Progenitor cell of endocrine pancreas (in vitro differentiated cells): ENCODE measurements around the gene EFEMP1. TPM values are rescaled to one million over a fixed set of nuclear protein-coding genes. Genes with fewer than 3 reads are reported as not detected.
"Not testable (repeated sequence)": the region's sequence is repeated elsewhere in the genome, so short reads cannot be mapped to it uniquely, and the experiment has no call there.

Experiments
- DNase-seq: peaks from one replicate; pipeline ENCODE4 v3.0.0; 2021; ENCODE audit warnings: low spot score; ENCODE audit not compliant: unreplicated experiment
- H3K27ac Mint-ChIP-seq: 2 replicates; pipeline ENCODE4 v1.8.0; 2021; ENCODE audit warnings: mild to moderate bottlenecking, moderate library complexity, mixed read lengths
- H3K27me3 Mint-ChIP-seq: 2 replicates; pipeline ENCODE4 v1.8.0; 2021; ENCODE audit warnings: mixed read lengths
- H3K36me3 Mint-ChIP-seq: 2 replicates; pipeline ENCODE4 v1.8.0; 2022; ENCODE audit warnings: mixed read lengths; ENCODE audit not compliant: insufficient read depth
- H3K4me1 Mint-ChIP-seq: 2 replicates; pipeline ENCODE4 v1.8.0; 2021; ENCODE audit warnings: low read depth, mixed read lengths
- H3K4me3 Mint-ChIP-seq: 2 replicates; pipeline ENCODE4 v1.8.0; 2021; ENCODE audit warnings: low read depth, mild to moderate bottlenecking, moderate library complexity, mixed read lengths
- H3K9me3 Mint-ChIP-seq: 2 replicates; pipeline ENCODE4 v1.8.0; 2021; ENCODE audit warnings: low read depth, mixed read lengths
- CTCF ChIP-seq: fragments of 200-600 bp; sonication (generic); IDR thresholded peaks from one replicate; pipeline ENCODE4 v1.5.0; 2021; ENCODE audit warnings: antibody characterized with exemption, mild to moderate bottlenecking; ENCODE audit not compliant: unreplicated experiment
- total RNA-seq: library from RNA; stranded (reverse); gene quantifications from 2 replicates; pipeline ENCODE4 v1.2.1, GENCODE V29; 2021

Gene EFEMP1
- total RNA-seq, 1 donor from 2014 or later: 37.6 TPM

GRCh38 chr2:55840460-55840859, 83.1 kb downstream of the EFEMP1 start:
- TF ChIP-seq CTCF: no peak

GRCh38 chr2:55839182-55839819, 84.3 kb downstream of the EFEMP1 start:
- TF ChIP-seq CTCF: no peak
- peaks cover 13% of the 10 kb centered on the region for H3K4me1 Mint-ChIP-seq
- H3K36me3 Mint-ChIP-seq: peaks cover 16% of the 10 kb centered on the region
- no peak for DNase-seq
- no peaks in the 10 kb centered on the region for H3K27me3 Mint-ChIP-seq
- no peak overlapping the region for H3K4me3 Mint-ChIP-seq
- H3K9me3 Mint-ChIP-seq: peaks cover 22% of the 10 kb centered on the region
- H3K27ac Mint-ChIP-seq: peak overlapping the region; percentile 90

More at GRCh38 chr2:55840460-55840859, 83.1 kb downstream of the EFEMP1 start:
- peaks cover 12% of the 10 kb centered on the region for H3K36me3 Mint-ChIP-seq
- peaks cover 20% of the 10 kb centered on the region for H3K9me3 Mint-ChIP-seq
- H3K4me3 Mint-ChIP-seq: no peak overlapping the region
- H3K27ac Mint-ChIP-seq: no peak overlapping the region
- no peaks in the 10 kb centered on the region for H3K27me3 Mint-ChIP-seq
- H3K4me1 Mint-ChIP-seq: peaks cover 17% of the 10 kb centered on the region
- no peak for DNase-seq

- H3K27ac Mint-ChIP-seq: peak overlapping the region; percentile 82
Measured at GRCh38 chr2:55838653-55839052, 84.9 kb downstream of the EFEMP1 start.

GRCh38 chr2:55838117-55838516, 85.5 kb downstream of the EFEMP1 start:
- H3K4me1 Mint-ChIP-seq: peaks cover 13% of the 10 kb centered on the region
- not testable (repeated sequence) for H3K27ac Mint-ChIP-seq, DNase-seq, H3K27me3 Mint-ChIP-seq, H3K4me3 Mint-ChIP-seq
- peaks cover 28% of the 10 kb centered on the region for H3K9me3 Mint-ChIP-seq
- H3K36me3 Mint-ChIP-seq: peaks cover 17% of the 10 kb centered on the region

More at GRCh38 chr2:55838653-55839052, 84.9 kb downstream of the EFEMP1 start:
- DNase-seq: no peak
- no peak for TF ChIP-seq CTCF
- Mint-ChIP-seq H3K4me3 (peak overlapping the region; percentile 1), H3K4me1 (peaks cover 13% of the 10 kb centered on the region), H3K27me3 (no peaks in the 10 kb centered on the region), H3K9me3 (peaks cover 25% of the 10 kb centered on the region), H3K36me3 (peaks cover 16% of the 10 kb centered on the region)

- Mint-ChIP-seq H3K4me1 (peaks cover 13% of the 10 kb centered on the region), H3K9me3 (peaks cover 34% of the 10 kb centered on the region), H3K27me3 (no peaks in the 10 kb centered on the region), H3K27ac (no peak overlapping the region), H3K4me3 (no peak overlapping the region), H3K36me3 (peaks cover 21% of the 10 kb centered on the region)
- TF ChIP-seq CTCF: no peak
- no peak for DNase-seq
Measured at GRCh38 chr2:55837073-55837472, 86.5 kb downstream of the EFEMP1 start.

- Mint-ChIP-seq H3K9me3 (peaks cover 68% of the 10 kb centered on the region), H3K36me3 (peaks cover 21% of the 10 kb centered on the region)
- H3K27me3 Mint-ChIP-seq, DNase-seq, H3K27ac Mint-ChIP-seq, H3K4me1 Mint-ChIP-seq, H3K4me3 Mint-ChIP-seq: not testable (repeated sequence)
Measured at GRCh38 chr2:55831671-55832410, 91.7 kb downstream of the EFEMP1 start.
